ENCODE data around the gene MTCL1.
"Not testable (repeated sequence)": the region's sequence is repeated elsewhere in the genome, so short reads cannot be mapped to it uniquely, and the experiment has no call there.

Gene MTCL1

GRCh38 chr18:8741532-8741931 lies 36.2 kb downstream of the MTCL1 start:
- FAIRE-seq (no peak), DNase-seq (ENCODE audit: low spot score) (no peak)

- no peak for FAIRE-seq
Measured at GRCh38 chr18:8742387-8743361, 37.3 kb downstream of the MTCL1 start.

GRCh38 chr18:8744038-8744437 lies 38.7 kb downstream of the MTCL1 start:
- DNase-seq (ENCODE audit: low spot score) (no peak), FAIRE-seq (no peak)

More at GRCh38 chr18:8742387-8743361, 37.3 kb downstream of the MTCL1 start:
- no peak for DNase-seq (ENCODE audit: low spot score)

GRCh38 chr18:8744656-8745055 lies 39.3 kb downstream of the MTCL1 start:
- DNase-seq (ENCODE audit: low spot score) (no peak), FAIRE-seq (no peak)

- DNase-seq (ENCODE audit: low spot score) (no peak), FAIRE-seq (no peak)
Measured at GRCh38 chr18:8745355-8746014, 40.1 kb downstream of the MTCL1 start.

- FAIRE-seq (peak; percentile 79), DNase-seq (ENCODE audit: low spot score) (peak; percentile 79)
Measured at GRCh38 chr18:8747440-8747937, 42.1 kb downstream of the MTCL1 start.

- DNase-seq (ENCODE audit: low spot score) (no peak), FAIRE-seq (no peak)
Measured at GRCh38 chr18:8749492-8749891, 44.1 kb downstream of the MTCL1 start.

- no peak for FAIRE-seq
Measured at GRCh38 chr18:8750954-8751415, 45.6 kb downstream of the MTCL1 start.

GRCh38 chr18:8751692-8752091 lies 46.3 kb downstream of the MTCL1 start:
- no peak for DNase-seq (ENCODE audit: low spot score)
- FAIRE-seq: no peak

More at GRCh38 chr18:8750954-8751415, 45.6 kb downstream of the MTCL1 start:
- no peak for DNase-seq (ENCODE audit: low spot score)

- DNase-seq (ENCODE audit: low spot score) (no peak), FAIRE-seq (no peak)
Measured at GRCh38 chr18:8752329-8752728, 47.0 kb downstream of the MTCL1 start.

GRCh38 chr18:8754995-8755960 lies 49.9 kb downstream of the MTCL1 start:
- peak; percentile 95 for FAIRE-seq
- DNase-seq (ENCODE audit: low spot score): peak; percentile 87

- FAIRE-seq: no peak
- no peak for DNase-seq (ENCODE audit: low spot score)
Measured at GRCh38 chr18:8756571-8756970, 51.2 kb downstream of the MTCL1 start.

- FAIRE-seq: no peak
Measured at GRCh38 chr18:8757396-8757997, 52.1 kb downstream of the MTCL1 start.

GRCh38 chr18:8758466-8758865 lies 53.1 kb downstream of the MTCL1 start:
- FAIRE-seq: no peak

More at GRCh38 chr18:8757396-8757997, 52.1 kb downstream of the MTCL1 start:
- no peak for DNase-seq (ENCODE audit: low spot score)

GRCh38 chr18:8760984-8761383 lies 55.6 kb downstream of the MTCL1 start:
- no peak for DNase-seq (ENCODE audit: low spot score)
- no peak for FAIRE-seq

More at GRCh38 chr18:8758466-8758865, 53.1 kb downstream of the MTCL1 start:
- no peak for DNase-seq (ENCODE audit: low spot score)

- not testable (repeated sequence) for FAIRE-seq
Measured at GRCh38 chr18:8761535-8761934, 56.2 kb downstream of the MTCL1 start.

GRCh38 chr18:8762968-8763367 lies 57.6 kb downstream of the MTCL1 start:
- DNase-seq (ENCODE audit: low spot score): no peak
- no peak for FAIRE-seq

More at GRCh38 chr18:8761535-8761934, 56.2 kb downstream of the MTCL1 start:
- not testable (repeated sequence) for DNase-seq (ENCODE audit: low spot score)

GRCh38 chr18:8763611-8764010 lies 58.3 kb downstream of the MTCL1 start:
- FAIRE-seq (no peak), DNase-seq (ENCODE audit: low spot score) (no peak)

GRCh38 chr18:8765783-8766463 lies 60.6 kb downstream of the MTCL1 start:
- DNase-seq (ENCODE audit: low spot score): no peak
- no peak for FAIRE-seq
